Gastroesophageal sphincter (tissue), 3 donors: ENCODE results near the gene MRPL12.

ENCODE experiments used
- EP300 ChIP-seq: sonication (generic); formaldehyde crosslinking; IDR thresholded peaks from one replicate; pipeline ENCODE4 v1.6.1; 2017; ENCODE audit warnings: antibody characterized with exemption, mild to moderate bottlenecking
- POLR2A ChIP-seq, 2 donors: fragments of 450-650 bp; IDR thresholded peaks; one replicate each; pipeline ENCODE4 v1.6.1; 2017; ENCODE audit warnings: antibody characterized with exemption in 2 of 2, mild to moderate bottlenecking in 2 of 2, moderate library complexity in 1 of 2
- POLR2AphosphoS5 ChIP-seq: sonication (generic); formaldehyde crosslinking; IDR thresholded peaks from one replicate; pipeline ENCODE4 v1.6.1; 2017; ENCODE audit warnings: antibody characterized with exemption
- TF ChIP-seq, protein P1 (sequence below), 4 experiments: fragments of 200-600 bp in 2 of 4; fragments of 450-650 bp in 2 of 4; sonication (generic) in 1 of 4; IDR thresholded peaks; one replicate each; pipeline ENCODE4 v1.5.1; 2017 to 2019; ENCODE audit warnings: antibody characterized with exemption in 4 of 4, mild to moderate bottlenecking in 2 of 4, moderate library complexity in 2 of 4

DNA sequence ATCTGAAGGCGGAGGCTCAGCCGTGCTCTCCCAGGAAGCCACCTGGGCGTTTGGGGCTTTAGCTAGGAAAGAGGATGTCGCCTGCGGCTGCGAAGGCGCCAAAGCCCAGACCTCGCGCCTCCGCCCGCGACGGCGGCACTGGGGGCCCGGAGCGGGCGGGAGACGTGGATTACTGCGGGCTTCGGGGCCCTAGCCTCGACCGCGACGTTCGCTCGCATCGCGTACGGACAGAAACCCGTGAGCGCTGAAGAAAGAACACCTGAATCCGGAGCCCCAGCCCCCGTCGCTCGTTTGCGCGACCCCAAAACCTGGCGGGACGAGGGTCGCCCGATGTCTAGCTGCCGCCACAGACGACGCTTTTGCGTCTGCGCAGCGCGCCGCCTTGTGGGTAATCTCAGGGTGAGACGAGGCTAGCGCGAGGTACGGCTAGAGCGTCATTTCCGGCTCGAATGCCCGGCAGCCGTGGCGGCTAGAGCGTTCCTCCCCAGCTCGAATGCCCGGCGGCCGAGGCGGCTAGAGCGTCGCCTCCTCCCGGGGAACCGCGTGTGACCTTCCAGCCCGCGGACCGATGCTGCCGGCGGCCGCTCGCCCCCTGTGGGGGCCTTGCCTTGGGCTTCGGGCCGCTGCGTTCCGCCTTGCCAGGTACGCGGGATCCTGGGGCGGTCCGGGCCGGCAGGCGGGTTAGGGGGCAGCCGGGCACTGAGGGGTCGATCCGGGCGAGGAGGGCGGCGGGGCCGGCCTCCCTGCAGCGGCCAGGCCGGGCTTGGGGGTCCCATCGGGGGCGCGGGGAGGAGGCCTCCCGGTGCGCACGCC is at the start of gene MRPL12:
- TF ChIP-seq, protein P1, sequence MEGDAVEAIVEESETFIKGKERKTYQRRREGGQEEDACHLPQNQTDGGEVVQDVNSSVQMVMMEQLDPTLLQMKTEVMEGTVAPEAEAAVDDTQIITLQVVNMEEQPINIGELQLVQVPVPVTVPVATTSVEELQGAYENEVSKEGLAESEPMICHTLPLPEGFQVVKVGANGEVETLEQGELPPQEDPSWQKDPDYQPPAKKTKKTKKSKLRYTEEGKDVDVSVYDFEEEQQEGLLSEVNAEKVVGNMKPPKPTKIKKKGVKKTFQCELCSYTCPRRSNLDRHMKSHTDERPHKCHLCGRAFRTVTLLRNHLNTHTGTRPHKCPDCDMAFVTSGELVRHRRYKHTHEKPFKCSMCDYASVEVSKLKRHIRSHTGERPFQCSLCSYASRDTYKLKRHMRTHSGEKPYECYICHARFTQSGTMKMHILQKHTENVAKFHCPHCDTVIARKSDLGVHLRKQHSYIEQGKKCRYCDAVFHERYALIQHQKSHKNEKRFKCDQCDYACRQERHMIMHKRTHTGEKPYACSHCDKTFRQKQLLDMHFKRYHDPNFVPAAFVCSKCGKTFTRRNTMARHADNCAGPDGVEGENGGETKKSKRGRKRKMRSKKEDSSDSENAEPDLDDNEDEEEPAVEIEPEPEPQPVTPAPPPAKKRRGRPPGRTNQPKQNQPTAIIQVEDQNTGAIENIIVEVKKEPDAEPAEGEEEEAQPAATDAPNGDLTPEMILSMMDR (IDR thresholded peaks at IDR 0.05) = peak in 3 of 4 experiments; percentile 28 to 62 (median 50)
- peak; percentile 86 to 90 for TF ChIP-seq POLR2A (IDR thresholded peaks at IDR 0.05)
- no peak for TF ChIP-seq EP300
- peak; percentile 93 for TF ChIP-seq POLR2AphosphoS5
